ENCODE data around the gene THAP10.

The THAP10 gene

GRCh38 chr15:70906842-70907241, 14.6 kb upstream of the THAP10 start:
- no peak overlapping the region for H3K4me3 ChIP-seq (ENCODE audit: low read depth in 1 of 2, low read length in 1 of 2)
- peaks cover 15% of the 10 kb centered on the region for H3K9me3 ChIP-seq
- H3K36me3 ChIP-seq = no peaks in the 10 kb centered on the region
- H3K27ac ChIP-seq = no peak overlapping the region
- no peaks in the 10 kb centered on the region for H3K27me3 ChIP-seq
- H3K4me1 ChIP-seq (ENCODE audit: control insufficient read depth in 1 of 2, insufficient read depth in 1 of 2, low read depth in 1 of 2, low read length in 1 of 2) = no peaks in the 10 kb centered on the region
- TF ChIP-seq, protein P1, sequence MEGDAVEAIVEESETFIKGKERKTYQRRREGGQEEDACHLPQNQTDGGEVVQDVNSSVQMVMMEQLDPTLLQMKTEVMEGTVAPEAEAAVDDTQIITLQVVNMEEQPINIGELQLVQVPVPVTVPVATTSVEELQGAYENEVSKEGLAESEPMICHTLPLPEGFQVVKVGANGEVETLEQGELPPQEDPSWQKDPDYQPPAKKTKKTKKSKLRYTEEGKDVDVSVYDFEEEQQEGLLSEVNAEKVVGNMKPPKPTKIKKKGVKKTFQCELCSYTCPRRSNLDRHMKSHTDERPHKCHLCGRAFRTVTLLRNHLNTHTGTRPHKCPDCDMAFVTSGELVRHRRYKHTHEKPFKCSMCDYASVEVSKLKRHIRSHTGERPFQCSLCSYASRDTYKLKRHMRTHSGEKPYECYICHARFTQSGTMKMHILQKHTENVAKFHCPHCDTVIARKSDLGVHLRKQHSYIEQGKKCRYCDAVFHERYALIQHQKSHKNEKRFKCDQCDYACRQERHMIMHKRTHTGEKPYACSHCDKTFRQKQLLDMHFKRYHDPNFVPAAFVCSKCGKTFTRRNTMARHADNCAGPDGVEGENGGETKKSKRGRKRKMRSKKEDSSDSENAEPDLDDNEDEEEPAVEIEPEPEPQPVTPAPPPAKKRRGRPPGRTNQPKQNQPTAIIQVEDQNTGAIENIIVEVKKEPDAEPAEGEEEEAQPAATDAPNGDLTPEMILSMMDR (IDR thresholded peaks at IDR 0.05) = no peak

GRCh38 chr15:70902107-70902506, 9.9 kb upstream of the THAP10 start:
- Histone ChIP-seq H3K9me3 (peaks cover 4% of the 10 kb centered on the region), H3K27me3 (no peaks in the 10 kb centered on the region), H3K4me3 (ENCODE audit: low read depth in 1 of 2, low read length in 1 of 2) (no peak overlapping the region), H3K36me3 (no peaks in the 10 kb centered on the region), H3K27ac (no peak overlapping the region), H3K4me1 (ENCODE audit: control insufficient read depth in 1 of 2, insufficient read depth in 1 of 2, low read depth in 1 of 2, low read length in 1 of 2) (no peaks in the 10 kb centered on the region)
- TF ChIP-seq, protein P1 (IDR thresholded peaks at IDR 0.05) = no peak

GRCh38 chr15:70892912-70893560, 803 bp upstream of the THAP10 start:
- peaks cover 14 to 15% of the 10 kb centered on the region in 2 experiments for H3K4me1 ChIP-seq (ENCODE audit: control insufficient read depth in 1 of 2, insufficient read depth in 1 of 2, low read depth in 1 of 2, low read length in 1 of 2)
- peak overlapping the region; percentile 35 to 51 for H3K4me3 ChIP-seq (ENCODE audit: low read depth in 1 of 2, low read length in 1 of 2)
- no peaks in the 10 kb centered on the region for H3K36me3 ChIP-seq
- no peak overlapping the region for H3K27ac ChIP-seq
- no peaks in the 10 kb centered on the region for H3K9me3 ChIP-seq
- peaks cover 71% of the 10 kb centered on the region for H3K27me3 ChIP-seq
- TF ChIP-seq, protein P1 (IDR thresholded peaks at IDR 0.05) = no peak

- H3K9me3 ChIP-seq = no peaks in the 10 kb centered on the region
- no peak overlapping the region for H3K4me3 ChIP-seq (ENCODE audit: low read depth in 1 of 2, low read length in 1 of 2)
- TF ChIP-seq, protein P1 (IDR thresholded peaks at IDR 0.05) = no peak
- no peaks in the 10 kb centered on the region for H3K36me3 ChIP-seq
- H3K27ac ChIP-seq = no peak overlapping the region
- H3K4me1 ChIP-seq (ENCODE audit: control insufficient read depth in 1 of 2, insufficient read depth in 1 of 2, low read depth in 1 of 2, low read length in 1 of 2) = no peaks in the 10 kb centered on the region
- peaks cover 10% of the 10 kb centered on the region for H3K27me3 ChIP-seq
Observed at GRCh38 chr15:70882361-70882760, 9.9 kb downstream of the THAP10 start.

GRCh38 chr15:70880781-70881180, 11.5 kb downstream of the THAP10 start:
- TF ChIP-seq, protein P1 (IDR thresholded peaks at IDR 0.05) = no peak
- Histone ChIP-seq H3K36me3 (no peaks in the 10 kb centered on the region), H3K4me3 (ENCODE audit: low read depth in 1 of 2, low read length in 1 of 2) (no peak overlapping the region), H3K27ac (no peak overlapping the region), H3K4me1 (ENCODE audit: control insufficient read depth in 1 of 2, insufficient read depth in 1 of 2, low read depth in 1 of 2, low read length in 1 of 2) (no peaks in the 10 kb centered on the region), H3K9me3 (no peaks in the 10 kb centered on the region), H3K27me3 (peaks cover 14% of the 10 kb centered on the region)
